NK-92 (cell line): ENCODE measurements around the gene FLNB.

Experiments used
- DNase-seq: peaks from one replicate; lab custom pipeline; 2025; ENCODE audit not compliant: unreplicated experiment; lab: John Stamatoyannopoulos, UW

Gene FLNB

GRCh38 chr3:58177747-58178527 lies 169.7 kb downstream of the FLNB start:
- DNase-seq: peak; percentile 18

GRCh38 chr3:58178528-58179234 lies 170.5 kb downstream of the FLNB start:
- no peak for DNase-seq

- DNase-seq: no peak
Observed at GRCh38 chr3:58179235-58180098, 171.2 kb downstream of the FLNB start.

- no peak for DNase-seq
Observed at GRCh38 chr3:58180099-58180880, 172.1 kb downstream of the FLNB start.

- no peak for DNase-seq
Observed at GRCh38 chr3:58180940-58181587, 172.8 kb downstream of the FLNB start.

GRCh38 chr3:58183221-58183620 lies 175.0 kb downstream of the FLNB start:
- no peak for DNase-seq

DNA sequence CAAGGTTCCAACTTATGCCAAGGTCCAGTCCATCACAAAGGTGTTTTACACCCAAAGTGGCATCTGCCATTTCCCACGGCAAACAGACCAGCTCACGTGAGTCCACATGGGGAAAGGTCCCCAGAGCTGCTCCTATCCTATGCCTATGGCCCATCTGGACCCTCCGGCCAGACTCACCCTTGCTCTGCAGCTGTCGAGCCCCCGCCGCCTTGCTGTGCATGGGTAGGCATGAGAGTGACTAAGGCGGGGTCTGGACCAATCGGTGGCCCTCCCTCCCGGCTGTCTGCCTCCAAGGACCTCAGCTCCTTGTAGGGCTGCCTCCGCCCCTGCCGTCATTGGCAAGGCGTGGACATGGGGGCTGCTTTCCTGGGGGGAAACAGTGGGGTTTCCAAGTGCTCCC lies 175.7 kb downstream of the FLNB start:
- no peak for DNase-seq

- DNase-seq: no peak
Observed at GRCh38 chr3:58184309-58184981, 176.2 kb downstream of the FLNB start.

DNA sequence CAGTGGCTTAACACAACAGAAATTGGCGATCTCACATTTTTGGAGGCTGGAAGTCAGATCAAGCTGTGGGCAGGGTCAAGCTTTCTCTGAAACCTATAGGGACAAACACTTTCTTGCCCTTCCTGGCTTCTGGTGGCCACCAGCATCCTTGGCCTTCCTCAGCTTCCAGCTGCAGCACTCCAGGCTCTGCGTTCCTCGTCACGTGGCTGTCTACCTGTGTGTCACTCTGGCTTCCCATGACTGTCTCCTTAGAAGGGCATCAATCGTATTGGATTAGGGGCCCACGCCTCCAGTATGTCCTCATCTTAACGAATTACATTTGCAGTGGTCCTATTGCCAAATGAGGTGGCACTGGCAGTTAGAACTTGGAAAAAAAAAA lies 176.7 kb downstream of the FLNB start:
- no peak for DNase-seq

- no peak for DNase-seq
Observed at GRCh38 chr3:58188173-58188564, 179.9 kb downstream of the FLNB start.

DNA sequence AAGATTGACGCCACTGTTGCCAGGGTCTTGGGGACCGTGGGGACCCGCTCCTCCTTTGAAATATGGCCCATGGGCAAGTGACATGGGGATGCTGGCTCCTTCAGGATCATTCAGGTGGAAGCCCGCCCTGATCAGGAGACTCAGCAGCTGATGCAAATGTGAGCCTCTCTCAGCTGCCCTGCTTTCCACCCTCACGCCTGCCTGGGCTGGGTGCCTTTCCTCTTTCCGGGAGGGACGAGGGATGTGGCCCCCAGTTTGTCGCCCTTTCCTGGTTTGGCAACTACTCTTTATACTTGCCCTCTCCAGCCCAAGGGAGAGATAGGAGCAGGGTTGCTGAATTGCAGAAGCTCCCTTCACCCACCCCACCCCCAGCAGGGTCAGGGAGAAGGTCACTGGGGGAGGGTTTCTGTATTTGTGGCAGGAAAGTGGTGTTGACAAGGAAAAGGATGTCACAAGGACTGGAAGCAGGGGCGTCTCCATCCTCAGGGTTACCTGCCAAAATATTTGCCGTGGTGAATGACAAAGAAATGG lies 180.8 kb downstream of the FLNB start:
- DNase-seq: no peak

DNA sequence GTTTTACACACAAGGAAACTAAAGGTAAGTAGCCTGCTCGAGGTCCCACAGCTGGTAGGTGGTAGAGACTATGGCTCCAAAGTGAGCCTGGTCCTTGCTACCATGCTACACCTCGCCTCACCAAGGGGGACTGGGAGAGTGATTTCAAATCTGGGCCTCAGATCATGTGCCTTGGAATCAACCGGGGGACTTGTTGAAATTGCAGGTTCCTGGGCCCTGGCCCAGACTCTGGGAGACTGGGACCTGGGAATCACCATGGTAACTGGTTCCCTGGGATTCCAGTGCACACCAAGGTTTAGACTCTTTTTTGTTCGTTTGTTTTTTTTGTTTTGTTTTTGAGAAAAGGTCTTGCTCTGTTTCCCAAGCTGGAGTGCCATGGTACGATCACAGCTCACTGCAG lies 181.5 kb downstream of the FLNB start:
- no peak for DNase-seq

GRCh38 chr3:58190291-58190690 lies 182.1 kb downstream of the FLNB start:
- DNase-seq: no peak

GRCh38 chr3:58190882-58191281 lies 182.7 kb downstream of the FLNB start:
- no peak for DNase-seq

DNA sequence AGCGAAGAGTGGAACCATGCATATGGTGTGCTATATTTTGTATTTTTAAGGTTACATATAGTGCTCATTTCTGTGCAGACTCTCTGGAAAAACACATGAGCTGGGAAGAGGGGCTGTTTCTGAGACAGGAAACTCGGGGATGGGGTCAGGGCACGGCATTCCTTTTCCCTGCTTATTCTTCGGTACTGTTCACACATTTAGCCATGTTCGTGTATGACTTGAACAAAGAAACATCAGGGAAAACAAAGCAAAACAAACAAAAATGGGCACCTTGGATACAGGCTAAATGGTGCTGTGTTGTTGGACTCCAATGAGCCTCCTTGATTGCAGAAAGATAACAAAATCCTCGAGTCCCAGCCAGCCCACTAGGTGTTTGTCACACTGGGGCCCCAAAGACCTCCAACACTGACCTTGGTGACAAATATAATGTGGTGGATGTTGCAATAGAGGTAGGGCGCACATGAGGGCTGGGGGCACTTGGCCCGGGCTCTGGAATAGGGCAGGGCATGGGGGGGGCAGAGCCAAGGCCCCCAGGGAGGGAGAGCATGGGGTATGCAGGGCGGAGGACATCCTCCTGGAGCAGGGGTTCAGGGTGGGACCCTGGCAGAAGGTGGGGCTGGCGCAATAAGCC lies 183.3 kb downstream of the FLNB start:
- DNase-seq: no peak

- no peak for DNase-seq
Observed at GRCh38 chr3:58192069-58192468, 183.8 kb downstream of the FLNB start.

DNA sequence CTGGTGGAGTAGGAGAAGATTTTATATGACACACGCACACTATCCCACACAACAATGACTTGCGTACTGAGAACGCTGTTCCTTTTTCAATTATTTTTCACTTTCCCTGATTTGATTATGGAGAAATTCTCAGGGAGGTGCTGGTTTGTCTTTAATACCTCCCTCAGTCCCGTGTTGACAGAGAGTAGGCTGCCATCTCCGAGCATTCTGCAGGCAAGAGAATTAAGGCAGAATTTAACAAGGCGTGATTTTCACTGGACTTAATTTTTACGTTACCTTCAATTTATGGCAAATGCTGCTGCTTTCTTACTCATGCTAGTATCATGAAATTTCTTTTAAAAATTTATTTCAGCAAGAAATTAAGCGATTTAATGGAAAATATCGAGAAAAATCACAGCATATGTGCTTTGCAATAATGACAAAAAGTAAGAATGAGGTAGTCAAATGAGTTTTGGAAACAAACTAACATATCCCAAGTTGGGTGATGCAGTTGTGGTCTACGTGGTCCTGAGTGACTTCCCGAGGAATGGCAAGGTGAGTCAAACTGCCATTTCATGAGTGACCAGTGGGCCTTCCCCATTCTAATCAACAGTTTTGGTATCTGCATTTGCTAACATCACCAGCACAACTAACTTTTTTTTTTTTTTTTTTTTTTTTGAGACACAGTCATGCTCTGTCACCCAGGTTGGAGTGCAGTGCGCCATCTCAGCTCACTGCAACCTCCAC lies 185.6 kb downstream of the FLNB start:
- DNase-seq: no peak

DNA sequence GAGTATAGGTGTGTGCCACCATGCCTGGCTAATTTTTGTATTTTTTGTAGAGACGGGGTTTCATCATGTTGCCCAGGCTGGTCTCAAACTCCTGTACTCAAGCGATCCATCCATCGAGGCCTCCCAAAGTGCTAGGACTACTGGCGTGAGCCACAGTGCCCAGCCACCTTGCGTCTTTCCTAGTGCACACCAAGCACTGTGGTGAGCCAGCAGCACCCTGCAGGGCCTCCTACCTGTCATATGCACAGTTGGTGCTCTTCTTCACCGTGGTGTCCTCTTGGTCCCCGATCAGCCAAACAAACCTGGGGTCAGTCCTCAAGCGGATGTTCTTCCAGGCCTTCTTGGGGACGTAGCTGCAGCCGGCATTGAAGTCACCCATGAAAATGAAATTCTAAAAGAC lies 189.4 kb downstream of the FLNB start:
- no peak for DNase-seq

DNA sequence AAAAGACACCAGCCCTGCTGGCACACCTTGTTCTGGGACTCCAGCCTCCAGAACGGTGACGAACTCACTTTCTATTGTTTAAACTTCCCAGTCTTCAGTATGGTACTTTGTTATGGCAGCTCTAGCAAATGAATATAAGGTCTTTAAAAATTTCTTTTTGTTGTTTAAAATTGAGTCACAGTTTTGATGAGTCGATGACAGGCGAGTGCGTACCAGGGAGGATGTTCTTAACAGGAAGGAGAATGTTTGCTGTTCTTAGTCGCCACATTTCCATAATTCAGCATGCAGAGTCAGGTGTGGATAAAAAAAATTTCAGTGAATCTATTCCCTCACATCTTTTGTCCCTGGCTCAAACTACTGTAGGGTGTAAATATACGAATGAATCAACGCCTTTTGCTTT lies 190.1 kb downstream of the FLNB start:
- no peak for DNase-seq
